NCI-H146 treated with DMSO at 0.1 percent for 48 hours (cell line): ENCODE measurements around the gene CFAP299.
"Not testable (repeated sequence)": the region's sequence is repeated elsewhere in the genome, so short reads cannot be mapped to it uniquely, and the experiment has no call there.

Experiments used
- DNase-seq: peaks from one replicate; lab custom pipeline; 2025; ENCODE audit not compliant: unreplicated experiment; lab: John Stamatoyannopoulos, UW

CFAP299 gene

DNA sequence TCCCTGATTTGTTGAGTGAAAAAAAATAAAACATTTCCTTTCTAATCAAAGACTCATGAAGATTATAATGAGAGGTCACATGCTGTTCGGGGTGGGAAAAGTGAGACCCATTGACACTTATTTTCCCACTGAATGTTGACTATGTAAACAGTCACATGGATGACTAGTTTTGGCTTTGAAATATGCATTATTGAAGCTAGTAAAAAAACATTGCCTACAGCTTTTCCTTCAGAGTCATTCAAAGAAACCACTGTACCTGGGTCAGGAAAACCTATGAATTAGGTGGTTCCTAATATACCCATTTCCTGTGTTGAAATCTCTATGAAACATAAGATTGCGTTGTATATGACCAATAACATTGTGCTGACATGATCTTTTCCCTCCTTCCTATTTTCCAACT lies 251.2 kb downstream of the CFAP299 start:
- DNase-seq = peak; percentile 60

DNA sequence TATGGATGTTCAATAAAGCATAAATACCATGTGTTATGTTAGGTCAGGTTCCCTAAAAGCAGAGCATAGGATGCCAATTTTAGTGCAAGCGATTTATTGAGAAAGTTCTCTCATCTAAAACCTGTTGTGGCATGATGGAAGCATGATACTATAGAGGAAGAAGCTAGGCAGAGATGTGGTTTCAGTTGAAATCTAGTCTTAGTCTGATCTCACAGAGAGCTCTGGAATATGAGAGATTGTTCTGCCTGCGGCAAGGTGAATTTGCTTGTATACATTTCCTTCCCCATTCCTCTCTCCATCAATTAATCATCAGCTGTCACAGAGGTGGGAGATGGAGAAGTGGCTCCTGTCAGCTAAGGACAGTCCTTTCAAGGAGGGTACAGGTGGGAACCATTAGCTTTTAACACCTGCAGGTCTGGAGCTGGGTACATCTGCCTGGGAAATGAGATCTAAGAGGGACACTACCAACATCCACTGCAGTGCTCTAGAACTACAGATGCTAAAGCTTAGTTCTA lies 252.4 kb downstream of the CFAP299 start:
- DNase-seq = peak; percentile 94

DNA sequence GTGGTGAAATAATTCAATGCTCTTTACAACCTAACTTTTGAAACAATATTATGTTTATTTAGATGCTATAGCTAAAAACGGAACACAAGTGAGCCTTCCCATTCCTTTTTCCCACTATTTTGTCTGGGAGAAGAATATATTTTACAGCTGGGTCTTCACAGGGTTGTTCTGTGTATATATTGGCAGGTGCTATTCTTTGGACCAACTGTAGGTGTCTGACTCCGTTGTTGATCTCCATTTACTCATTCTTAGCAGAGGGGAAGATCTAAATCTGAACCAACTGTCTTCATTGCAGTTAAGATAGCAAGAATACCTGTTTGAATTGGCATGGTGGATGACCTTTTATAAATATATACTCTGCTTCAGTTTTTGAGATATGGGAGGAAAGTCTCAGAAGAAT lies 257.4 kb downstream of the CFAP299 start:
- peak; percentile 10 for DNase-seq

DNA sequence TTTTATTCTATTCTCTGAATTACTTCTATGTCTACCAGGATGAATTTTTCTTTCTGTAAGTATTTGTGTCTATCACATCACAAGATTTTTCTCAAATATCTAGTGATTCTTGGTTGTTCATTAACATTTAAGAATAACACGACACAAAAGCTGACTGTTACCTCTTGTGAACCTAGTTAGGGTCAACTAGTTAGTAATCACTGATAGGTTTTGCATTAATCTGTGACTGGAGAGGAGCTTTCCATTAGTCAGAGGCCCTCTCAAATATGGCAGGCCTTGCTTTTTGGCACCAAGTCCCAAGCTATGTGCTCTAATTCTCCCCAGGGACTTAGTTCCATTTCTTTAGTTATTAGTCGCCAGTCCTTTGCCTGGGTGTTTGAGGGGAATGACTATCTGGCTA lies 259.2 kb downstream of the CFAP299 start:
- DNase-seq = no peak

DNA sequence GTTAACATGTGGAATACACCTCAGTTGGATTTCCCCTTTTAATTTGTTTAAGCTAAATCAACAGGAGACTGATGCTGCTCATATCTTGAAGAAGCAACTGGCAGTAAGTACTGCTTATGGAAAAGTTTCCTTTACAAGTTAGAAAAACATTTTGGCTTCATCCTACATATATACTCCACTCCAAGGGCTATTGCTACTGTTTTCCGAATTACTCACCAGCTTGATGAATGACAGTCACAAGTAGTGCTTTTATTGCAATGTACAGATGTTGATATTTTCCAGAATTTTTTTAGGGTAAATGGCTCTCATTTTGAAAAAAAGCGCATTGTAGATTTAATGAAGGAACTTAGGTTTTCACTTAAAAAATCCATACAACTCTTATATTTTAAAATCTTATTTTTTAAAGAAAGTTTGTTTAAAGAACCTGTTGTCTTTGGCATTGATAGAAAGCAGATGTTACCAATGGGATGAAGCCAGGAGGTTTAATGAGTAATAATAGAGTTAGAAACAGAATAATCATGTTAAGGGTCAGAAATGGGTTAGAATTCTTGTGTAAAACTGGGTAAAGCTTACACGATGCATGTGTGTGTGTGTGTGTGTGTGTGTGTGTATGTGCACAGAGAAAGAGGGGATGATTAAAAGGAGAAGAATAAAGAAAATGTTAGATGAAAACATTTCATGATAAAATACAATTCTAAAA lies 272.9 kb downstream of the CFAP299 start:
- no peak for DNase-seq

DNA sequence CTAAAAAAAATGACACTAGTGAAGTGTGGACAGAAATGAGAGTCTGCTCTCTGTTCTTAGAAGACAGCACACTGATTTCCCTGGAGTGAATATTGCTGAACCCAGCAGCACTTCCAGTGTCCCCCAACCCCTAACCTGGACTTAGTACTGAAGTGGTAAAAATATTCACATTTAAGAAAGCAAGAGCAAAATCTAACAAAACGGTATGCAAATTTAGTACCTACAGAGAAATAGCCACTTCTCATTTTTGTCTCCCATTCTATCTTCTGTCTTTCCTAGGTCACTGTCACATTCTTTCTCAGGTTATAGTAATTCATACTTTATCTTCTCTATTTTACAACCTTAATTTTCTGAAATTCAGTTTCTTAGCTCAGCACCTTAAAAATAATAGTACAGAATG lies 274.7 kb downstream of the CFAP299 start:
- no peak for DNase-seq

DNA sequence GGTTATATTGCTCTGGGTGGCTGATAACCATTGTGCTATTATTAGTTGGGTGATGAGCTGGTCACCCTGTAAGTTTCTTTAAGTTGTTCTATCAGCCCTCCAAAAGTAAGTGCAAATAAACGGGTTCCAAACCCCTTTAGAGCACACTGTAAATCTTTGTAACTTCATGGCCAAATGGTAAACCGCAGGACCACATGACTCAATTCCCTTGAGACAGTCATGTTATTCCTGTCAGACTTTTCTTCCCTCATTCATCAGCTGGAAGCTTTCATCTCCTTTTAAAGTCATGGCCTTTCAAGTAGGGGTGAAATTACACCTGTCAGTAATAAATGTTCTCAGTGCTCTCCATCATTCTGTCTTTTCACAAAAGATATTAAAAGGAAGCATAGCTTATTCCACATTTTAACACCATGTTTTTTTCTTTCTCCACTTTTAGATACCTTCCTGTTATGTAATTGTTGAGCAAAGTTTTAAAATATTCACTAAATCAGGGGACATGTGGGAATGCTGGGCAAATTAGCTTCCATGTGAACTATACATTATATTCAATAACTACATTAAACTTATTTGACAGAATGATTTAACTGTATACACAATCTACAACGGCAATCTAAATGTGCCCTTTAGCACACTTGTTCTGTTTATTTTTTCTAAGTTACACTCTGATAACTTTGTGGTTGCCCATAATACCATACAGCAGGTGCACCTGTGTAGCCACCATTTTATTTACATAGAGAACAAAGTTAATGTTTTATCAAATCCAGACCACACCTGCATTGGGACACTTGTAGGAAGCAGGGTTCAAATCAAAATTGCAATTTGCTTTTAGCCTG lies 275.5 kb downstream of the CFAP299 start:
- peak; percentile 44 for DNase-seq

DNA sequence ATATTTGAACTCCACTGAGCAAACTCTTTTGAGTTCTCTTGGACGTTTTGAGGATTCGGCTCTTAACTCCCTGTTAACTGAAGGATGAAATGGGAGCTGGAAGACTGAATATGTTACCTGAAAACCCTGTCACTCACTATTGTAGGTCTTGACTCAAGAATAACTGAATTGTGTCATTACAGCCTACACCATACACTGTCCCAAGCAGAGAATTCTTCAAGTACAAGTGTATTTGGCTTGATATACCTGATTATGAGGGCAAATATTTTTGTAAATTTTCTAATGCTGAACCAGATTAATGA lies 276.1 kb downstream of the CFAP299 start:
- no peak for DNase-seq

DNA sequence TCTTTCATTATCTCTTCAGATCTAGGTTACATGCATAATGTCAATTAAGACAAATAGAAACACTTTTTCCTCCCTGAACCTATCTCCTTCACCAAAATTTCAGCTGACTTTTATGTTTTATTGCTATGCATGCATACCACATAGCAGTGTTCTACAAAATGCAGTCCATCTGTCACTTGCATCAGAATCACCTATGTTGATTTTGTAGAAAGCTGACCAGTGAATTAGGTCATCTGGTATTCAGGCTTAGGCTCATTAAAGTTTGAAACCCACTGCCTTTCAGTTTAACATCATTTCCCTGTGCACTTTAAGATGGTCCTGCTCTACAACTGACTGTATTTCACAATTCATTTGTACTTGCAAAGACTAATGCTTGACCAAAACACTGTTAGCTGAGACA lies 277.9 kb downstream of the CFAP299 start:
- DNase-seq = no peak

DNA sequence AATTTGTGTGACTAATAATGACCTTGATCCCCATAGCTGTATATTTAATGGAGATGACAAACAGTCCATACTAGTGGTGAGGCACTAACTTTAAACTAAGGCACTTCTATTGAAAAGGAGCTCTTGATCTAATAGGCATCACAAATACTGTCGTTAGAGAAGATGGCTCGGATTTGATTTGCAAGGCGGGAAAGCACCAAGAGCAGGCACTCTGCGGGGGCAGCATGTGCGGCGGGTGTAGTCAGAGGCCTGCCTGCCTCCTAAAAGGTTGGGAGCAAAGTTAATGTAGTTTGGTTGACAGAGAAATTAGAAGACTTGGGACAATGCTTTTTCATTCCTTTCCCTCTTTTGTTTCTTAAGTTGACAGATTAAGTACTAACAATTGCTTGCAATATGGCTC lies 278.8 kb downstream of the CFAP299 start:
- no peak for DNase-seq

DNA sequence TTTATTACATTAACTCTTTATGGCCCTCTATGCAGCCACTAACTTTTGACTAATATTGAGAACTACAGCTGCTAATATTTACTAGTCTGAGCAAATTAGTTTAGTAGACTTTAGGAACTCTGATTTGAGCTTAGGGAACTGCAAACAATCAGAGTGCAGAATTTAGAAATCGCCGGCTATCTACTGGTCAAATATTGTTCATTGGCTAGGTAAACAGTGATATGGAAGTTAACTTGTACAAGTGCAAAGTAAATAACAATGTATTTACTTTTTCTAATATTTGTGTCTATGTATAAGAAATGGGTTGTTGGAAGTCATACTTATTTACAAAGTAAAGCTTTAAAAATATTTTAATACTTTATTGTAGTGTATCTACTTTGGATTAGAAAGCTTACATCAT lies 279.6 kb downstream of the CFAP299 start:
- DNase-seq = no peak

DNA sequence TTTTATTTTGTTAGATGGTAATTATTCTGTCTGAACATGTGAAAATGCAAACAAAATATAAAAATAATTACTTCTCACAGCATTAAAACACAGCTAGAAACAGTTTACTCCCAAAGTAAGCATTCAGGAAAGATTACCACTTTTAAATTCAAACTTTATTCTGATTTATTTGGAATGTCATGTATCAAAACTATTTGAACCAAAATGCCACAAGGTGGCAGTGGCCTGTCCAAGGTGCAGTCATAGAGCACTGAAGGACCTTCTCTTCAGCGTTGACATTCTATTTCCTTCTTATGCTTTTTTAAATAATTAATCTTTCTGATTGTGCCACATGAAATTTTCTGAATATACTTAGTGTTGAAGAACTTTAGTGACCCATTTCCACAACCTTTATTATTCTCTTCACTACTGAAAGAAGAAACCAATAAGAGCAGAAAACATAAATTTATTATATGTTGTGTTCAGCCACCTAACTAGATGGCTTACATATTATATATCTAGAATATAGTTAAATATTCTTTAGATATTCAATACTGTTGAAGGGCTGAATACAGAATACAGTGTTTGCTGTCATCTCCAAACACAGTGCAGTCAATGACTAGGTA lies 283.6 kb downstream of the CFAP299 start:
- no peak for DNase-seq

DNA sequence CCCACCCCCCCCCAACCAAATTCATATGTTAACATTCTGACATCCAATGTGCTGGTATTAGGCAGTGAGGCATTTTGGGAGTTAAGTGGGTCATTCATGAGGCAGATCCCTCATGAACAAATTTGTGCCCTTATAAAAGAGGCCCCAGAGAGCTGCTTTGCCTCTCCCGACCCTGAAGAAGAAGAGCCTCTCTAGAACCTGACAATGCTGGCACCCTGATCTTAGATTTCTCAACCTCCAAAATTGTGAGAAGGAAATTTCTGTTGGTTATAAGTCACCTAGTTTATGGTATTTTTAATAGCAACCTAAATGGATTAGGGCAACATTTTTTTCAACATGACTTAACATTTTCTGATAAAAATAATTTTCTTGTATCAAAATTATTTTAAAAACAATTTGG lies 296.3 kb downstream of the CFAP299 start:
- DNase-seq = no peak

DNA sequence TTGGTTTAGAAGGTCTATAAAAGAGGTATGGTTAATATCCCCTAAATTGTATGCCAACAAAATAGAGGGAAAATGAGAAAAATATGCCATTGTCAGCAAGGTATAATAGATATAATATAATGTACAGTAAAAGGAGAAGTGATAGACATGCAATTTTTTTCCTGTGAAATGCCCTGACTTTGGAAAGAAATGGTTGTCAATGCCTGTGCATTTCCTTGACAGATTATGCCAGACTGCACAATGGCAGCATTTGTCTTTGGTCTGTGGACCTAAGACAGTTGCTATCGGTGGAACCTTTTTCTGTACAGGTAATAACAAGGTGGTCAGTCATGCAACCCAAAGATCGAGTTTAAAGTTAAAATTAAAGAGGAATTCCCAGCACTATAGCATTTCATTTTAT lies 301.7 kb downstream of the CFAP299 start:
- DNase-seq = no peak

DNA sequence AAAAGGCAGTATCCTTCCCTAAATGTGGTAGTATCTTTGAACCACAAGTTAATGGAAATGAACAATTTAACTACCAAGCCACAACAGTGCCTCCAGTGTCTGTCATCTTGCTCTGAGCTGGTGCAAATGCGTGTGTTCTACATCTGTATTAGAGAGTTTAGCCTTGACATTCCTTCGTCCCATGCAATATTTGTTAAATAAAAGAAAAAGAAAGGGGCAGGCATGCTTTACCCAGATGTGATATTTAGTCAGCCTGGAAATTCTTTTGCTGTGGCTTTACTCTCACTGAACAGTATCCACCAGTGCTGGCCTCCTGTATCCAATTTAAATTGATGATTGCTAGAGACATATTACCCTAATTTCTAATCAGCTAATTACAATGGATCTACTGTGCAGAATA lies 310.5 kb downstream of the CFAP299 start:
- DNase-seq = no peak

DNA sequence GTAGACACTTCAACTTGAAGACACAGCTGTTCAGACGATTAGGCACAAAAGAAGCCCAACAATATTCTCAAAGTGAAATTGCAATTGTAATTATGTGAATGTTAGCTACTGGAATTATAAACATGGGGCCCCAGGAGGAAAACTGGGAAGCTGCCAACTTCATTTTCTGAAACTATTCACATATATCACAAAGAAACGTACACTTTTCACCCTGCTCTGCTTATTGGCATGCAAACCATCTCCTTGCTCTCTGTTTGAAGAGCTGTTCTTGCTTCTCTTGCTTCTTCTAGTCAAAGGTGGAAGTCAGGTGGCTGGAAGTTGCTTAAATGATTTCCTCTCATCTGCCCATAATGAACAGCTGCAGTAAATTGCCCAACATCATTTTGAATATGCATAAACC lies 320.1 kb downstream of the CFAP299 start:
- DNase-seq = no peak

DNA sequence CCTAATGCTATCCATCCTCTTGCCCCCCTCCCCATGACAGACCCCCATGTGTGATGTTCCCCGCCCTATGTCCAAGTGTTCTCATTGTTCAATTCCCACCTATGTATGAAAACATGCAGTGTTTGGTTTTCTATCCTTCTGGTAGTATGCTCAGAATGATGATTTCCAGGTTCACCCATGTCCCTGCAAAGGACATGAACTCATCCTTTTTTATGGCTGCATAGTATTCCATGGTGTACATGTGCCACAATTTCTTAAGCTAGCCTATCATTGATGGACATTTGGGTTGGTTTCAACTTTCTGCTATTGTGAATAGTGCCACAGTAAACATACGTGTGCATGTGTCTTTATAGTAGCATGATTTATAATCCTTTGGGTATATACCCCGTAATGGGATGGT lies 334.6 kb downstream of the CFAP299 start:
- DNase-seq = not testable (repeated sequence)

DNA sequence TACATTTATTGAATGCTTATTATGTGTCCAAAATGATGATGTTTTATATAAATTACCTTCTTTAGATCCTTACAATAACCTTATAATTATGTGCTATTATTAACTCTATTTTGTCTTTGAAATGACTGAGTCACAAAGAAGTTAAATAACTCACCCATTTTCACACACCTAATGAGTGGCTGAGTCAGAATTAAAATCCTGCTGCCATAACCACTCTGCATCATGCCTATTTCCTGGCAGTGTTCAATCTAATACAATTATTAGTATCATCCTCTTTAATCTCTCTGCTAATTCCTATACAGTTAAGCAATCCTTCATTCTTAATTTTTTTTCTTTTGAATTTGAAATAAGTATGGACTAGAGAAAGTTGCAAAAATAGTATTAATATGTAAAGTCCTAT lies 342.9 kb downstream of the CFAP299 start:
- no peak for DNase-seq

DNA sequence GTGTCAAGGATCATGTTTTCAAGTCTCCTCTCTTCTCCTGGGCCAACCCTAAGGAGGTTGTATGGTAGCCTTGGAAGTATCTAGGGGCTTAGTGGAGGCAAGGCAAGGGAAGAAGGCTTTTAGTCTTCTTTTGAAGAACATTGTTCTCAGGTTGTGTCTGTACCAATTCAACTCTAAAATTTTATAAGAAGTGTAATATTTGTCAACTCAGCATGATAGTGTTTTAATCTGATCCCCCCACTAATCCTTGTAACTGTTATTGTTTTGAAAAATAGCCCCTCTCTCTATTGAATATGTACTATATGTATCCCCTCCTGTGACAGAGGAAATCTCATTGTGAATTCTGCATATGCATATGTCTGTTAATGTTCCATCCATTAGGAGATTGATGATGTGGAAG lies 345.4 kb downstream of the CFAP299 start:
- no peak for DNase-seq

DNA sequence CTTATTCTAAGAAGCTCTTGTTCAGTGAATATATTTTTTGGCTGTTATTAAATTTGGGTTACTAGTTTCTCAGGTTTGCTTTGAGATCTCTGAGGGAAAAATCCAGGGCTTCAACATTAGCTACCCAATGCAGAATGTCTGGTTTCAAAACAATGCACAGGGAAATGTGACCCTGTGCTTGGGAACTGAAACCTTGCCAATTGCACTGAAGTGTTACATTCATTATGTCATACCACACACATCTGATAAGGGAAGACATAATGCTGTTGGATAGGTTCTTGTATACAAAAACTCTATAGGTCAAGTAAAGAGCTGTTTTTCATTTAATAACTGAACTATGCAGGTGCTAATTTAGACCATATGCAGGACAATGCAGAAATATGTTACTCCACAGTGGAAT lies 349.7 kb downstream of the CFAP299 start:
- DNase-seq = no peak

DNA sequence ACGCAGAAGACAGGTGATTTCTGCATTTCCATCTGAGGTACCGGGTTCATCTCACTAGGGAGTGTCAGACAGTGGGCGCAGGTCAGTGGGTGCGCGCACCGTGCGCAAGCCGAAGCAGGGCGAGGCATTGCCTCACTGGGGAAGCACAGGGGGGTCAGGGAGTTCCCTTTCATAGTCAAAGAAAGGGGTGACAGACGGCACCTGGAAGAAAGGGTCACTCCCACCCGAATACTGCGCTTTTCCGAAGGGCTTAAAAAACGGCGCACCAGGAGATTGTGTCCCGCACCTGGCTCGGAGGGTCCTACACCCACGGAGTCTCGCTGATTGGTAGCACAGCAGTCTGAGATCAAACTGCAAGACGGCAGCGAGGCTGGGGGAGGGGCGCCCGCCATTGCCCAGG lies 352.2 kb downstream of the CFAP299 start:
- DNase-seq = not testable (repeated sequence)

DNA sequence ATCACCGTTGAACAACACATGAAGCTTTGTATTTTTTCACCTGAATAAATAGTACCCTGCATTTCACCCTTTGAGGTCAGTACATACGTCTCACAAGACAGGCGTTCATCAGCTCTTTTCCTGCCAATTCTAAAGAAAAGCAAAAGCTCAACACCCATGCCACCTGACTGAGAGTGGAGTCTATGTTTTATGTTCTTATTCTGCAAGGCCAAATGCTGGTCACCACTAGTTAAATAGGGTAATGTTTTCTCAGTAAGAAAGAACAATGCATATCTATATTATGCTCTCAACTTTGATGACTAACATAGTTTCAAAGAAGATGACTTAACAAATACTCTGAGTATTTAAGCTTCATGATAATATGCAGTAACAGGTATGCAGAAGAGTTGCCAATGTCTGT lies 358.6 kb downstream of the CFAP299 start:
- peak; percentile 9 for DNase-seq
